HepG2 (cell line): Measurements from ENCODE around the gene TENT5A. TPM values are rescaled to one million over a fixed set of nuclear protein-coding genes. Genes with fewer than 3 reads are reported as not detected.

ENCODE experiments used
- GPN1 ChIP-seq: sonication (generic); formaldehyde crosslinking; IDR thresholded peaks from 2 replicates; pipeline ENCODE4 v1.5.1; 2020; ENCODE audit warnings: missing genetic modification reagents, borderline replicate concordance
- MAX ChIP-seq: IDR thresholded peaks from 2 replicates; pipeline ENCODE4 v1.6.1; 2012; ENCODE audit warnings: inconsistent platforms
- MED8 ChIP-seq: sonication (generic); formaldehyde crosslinking; IDR thresholded peaks from 2 replicates; pipeline ENCODE4 v1.8.1; 2023; ENCODE audit warnings: mild to moderate bottlenecking, missing genetic modification reagents; ENCODE audit not compliant: insufficient replicate concordance
- NKX3-1 ChIP-seq: sonication (generic); formaldehyde crosslinking; IDR thresholded peaks from 2 replicates; pipeline ENCODE4 v1.5.0; 2020; ENCODE audit warnings: missing genetic modification reagents
- NR3C1 ChIP-seq: sonication (generic); formaldehyde crosslinking; IDR thresholded peaks from 2 replicates; pipeline ENCODE4 v1.4.0; 2020; ENCODE audit warnings: missing genetic modification reagents
- PBX3 ChIP-seq: sonication (generic); formaldehyde crosslinking; IDR thresholded peaks from 2 replicates; pipeline ENCODE4 v1.8.1; 2023; ENCODE audit warnings: missing genetic modification reagents, inconsistent platforms, borderline replicate concordance
- PREB ChIP-seq: sonication (generic); formaldehyde crosslinking; IDR thresholded peaks from 2 replicates; pipeline ENCODE4 v1.4.0; 2020; ENCODE audit warnings: missing genetic modification reagents
- RFX5 ChIP-seq: IDR thresholded peaks from 2 replicates; pipeline ENCODE4 v1.6.1; 2011; ENCODE audit warnings: low read depth, low read length, improper control_type of control experiment
- SMAD1 ChIP-seq: sonication (generic); formaldehyde crosslinking; IDR thresholded peaks from 2 replicates; pipeline ENCODE4 v1.4.0; 2020; ENCODE audit warnings: missing genetic modification reagents, low read depth, mild to moderate bottlenecking, borderline replicate concordance
- SNRNP70 ChIP-seq: fragments of 200-400 bp; formaldehyde crosslinking; IDR thresholded peaks from 2 replicates; pipeline ENCODE4 v1.6.1; 2017; ENCODE audit warnings: mild to moderate bottlenecking, low read depth, low read length, moderate library complexity
- SP5 ChIP-seq: IDR thresholded peaks from 2 replicates; pipeline ENCODE4 v1.6.1; 2016; ENCODE audit warnings: low read depth, borderline replicate concordance
- SPEN ChIP-seq: sonication (generic); formaldehyde crosslinking; IDR thresholded peaks from 2 replicates; pipeline ENCODE4 v1.5.1; 2020; ENCODE audit warnings: low read depth, mild to moderate bottlenecking, missing genetic modification reagents
- ZBTB4 ChIP-seq: sonication (generic); formaldehyde crosslinking; IDR thresholded peaks from 2 replicates; pipeline ENCODE4 v1.4.0; 2020; ENCODE audit warnings: missing genetic modification reagents, mild to moderate bottlenecking, borderline replicate concordance
- ZMAT5 ChIP-seq: sonication (generic); formaldehyde crosslinking; IDR thresholded peaks from 2 replicates; pipeline ENCODE4 v1.5.0; 2020; ENCODE audit warnings: mild to moderate bottlenecking, low read depth, missing genetic modification reagents, borderline replicate concordance
- ZNF256 ChIP-seq: sonication (generic); formaldehyde crosslinking; conservative IDR thresholded peaks from 2 replicates; pipeline ENCODE4 v1.4.0; 2020; ENCODE audit warnings: missing genetic modification reagents
- ZNF276 ChIP-seq: sonication (generic); formaldehyde crosslinking; IDR thresholded peaks from 2 replicates; pipeline ENCODE4 v1.4.0; 2020; ENCODE audit warnings: mild to moderate bottlenecking, low read depth, missing genetic modification reagents
- ZNF567 ChIP-seq: sonication (generic); formaldehyde crosslinking; IDR thresholded peaks from 2 replicates; pipeline ENCODE4 v1.8.1; 2023; ENCODE audit warnings: mild to moderate bottlenecking, missing genetic modification reagents, borderline replicate concordance
- ZNF788 ChIP-seq: sonication (generic); formaldehyde crosslinking; IDR thresholded peaks from 2 replicates; pipeline ENCODE4 v1.5.0; 2020; ENCODE audit warnings: mild to moderate bottlenecking, missing genetic modification reagents, borderline replicate concordance
- ZNF883 ChIP-seq: sonication (generic); formaldehyde crosslinking; IDR thresholded peaks from 2 replicates; pipeline ENCODE4 v1.5.1; 2020; ENCODE audit warnings: mild to moderate bottlenecking, missing genetic modification reagents; ENCODE audit errors: not compliant biosample characterization
- polyA plus RNA-seq, 8 experiments: library from polyadenylated mRNA; depleted of rRNA in 3 of 8; stranded (reverse) in 7 of 8; unstranded in 1 of 8; fragments of >200 nt; fragmentation: Illumina TruSeq in 4 of 8; extraction: Trizol in 4 of 8; gene quantifications; 2 replicates each; pipeline versions ENCODE4 v1.2.1 to v1.2.3, GENCODE V29; 2011 to 2016; ENCODE audit warnings: low read depth in 4 of 8, missing spikeins in 1 of 8, mixed read lengths in 1 of 8; ENCODE audit not compliant: insufficient read depth in 1 of 8
- total RNA-seq, 5 experiments: library from RNA; depleted of rRNA; stranded (reverse); fragments of >200 nt; fragmentation: Illumina TruSeq; extraction: Trizol; gene quantifications; 2 replicates each; pipeline ENCODE4 v1.2.3, GENCODE V29; 2016; ENCODE audit warnings: low read depth in 1 of 5

The TENT5A gene
- total and polyA plus RNA-seq, 2 of the 13 experiments (the other 11 are each of a cell fraction or from before 2014, with no cell fraction given), result 8.0 to 13.8 TPM

- TF ChIP-seq SPEN (CRISPR knock-in tag) (peak; percentile 45; the same call in 1 of the 2 replicates), ZNF567 (CRISPR knock-in tag) (no peak), ZNF788 (no peak; the same call in 1 of the 2 replicates), ZNF883 (peak; percentile 83), MED8 (CRISPR knock-in tag) (no peak), ZNF276 (CRISPR knock-in tag) (no peak), PREB (CRISPR knock-in tag) (no peak), MAX (peak; percentile 93), ZMAT5 (CRISPR knock-in tag) (no peak), NR3C1 (CRISPR knock-in tag) (no peak), RFX5 (no peak; the same call in 1 of the 2 replicates), GPN1 (no peak), ZBTB4 (CRISPR knock-in tag) (0 out of 2 replicates have a peak, but pooled peaks have one; percentile 11), ZNF256 (no peak), SMAD1 (CRISPR knock-in tag) (no peak), SNRNP70 (no peak), SP5 (0 out of 2 replicates have a peak, but pooled peaks have one; percentile 34), NKX3-1 (CRISPR knock-in tag) (peak; percentile 89), PBX3 (peak; percentile 79; the same call in 1 of the 2 replicates)
These were observed 635 bp upstream of the TENT5A start (continued) for GRCh38 chr6:81752921-81753710.
